ENCODE data around the gene SLC25A41. TPM values are rescaled to one million over a fixed set of nuclear protein-coding genes. Genes with fewer than 3 reads are reported as not detected.
A peak's percentile ranks its signal among the peaks of the same experiment; 100 is the strongest.

SLC25A41 gene
- total and polyA plus RNA-seq, 2 of the 13 experiments (the other 11 are each of a cell fraction or from before 2014, with no cell fraction given): 0.33 to 0.95 TPM

DNA sequence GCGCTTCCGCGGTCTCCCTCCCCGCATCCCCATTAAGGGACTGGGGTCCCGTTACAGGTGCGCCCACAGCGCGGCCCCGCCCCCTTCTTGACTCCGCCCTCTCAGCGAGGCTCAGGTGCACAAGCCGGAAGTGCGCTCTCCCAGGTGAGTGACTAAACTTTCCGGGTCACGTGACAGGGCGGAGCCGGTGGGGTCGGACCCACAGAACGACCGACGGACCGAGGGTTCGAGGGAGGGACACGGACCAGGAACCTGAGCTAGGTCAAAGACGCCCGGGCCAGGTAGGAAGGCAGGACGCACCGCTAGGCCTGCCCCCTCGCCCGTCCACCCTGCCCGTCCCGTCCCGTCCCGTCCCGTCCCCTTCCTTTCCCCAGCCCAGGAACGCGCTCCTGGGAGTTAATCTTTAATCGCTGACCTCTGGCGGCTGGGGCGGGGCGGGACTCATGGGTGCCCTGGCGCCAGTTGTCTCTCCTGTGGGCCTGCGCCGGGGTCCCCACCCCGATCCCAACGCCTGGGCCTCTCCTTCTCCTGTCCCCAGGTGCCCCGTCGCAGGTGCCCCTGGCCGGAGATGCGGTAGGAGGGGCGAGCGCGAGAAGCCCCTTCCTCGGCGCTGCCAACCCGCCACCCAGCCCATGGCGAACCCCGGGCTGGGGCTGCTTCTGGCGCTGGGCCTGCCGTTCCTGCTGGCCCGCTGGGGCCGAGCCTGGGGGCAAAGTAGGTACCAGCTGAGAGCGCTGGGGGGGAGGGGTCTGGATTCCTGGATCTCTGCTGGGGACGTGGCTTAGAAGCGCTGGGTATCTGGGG lies 30.7 kb upstream of the SLC25A41 start, which contains the start of gene CRB3 (continued):
- TF ChIP-seq ZNF263 (CRISPR knock-in tag; IDR thresholded peaks at IDR 0.05): no peak
- peak; percentile 67 for TF ChIP-seq RXRA (CRISPR knock-in tag; IDR thresholded peaks at IDR 0.05)
- TF ChIP-seq, protein P1, sequence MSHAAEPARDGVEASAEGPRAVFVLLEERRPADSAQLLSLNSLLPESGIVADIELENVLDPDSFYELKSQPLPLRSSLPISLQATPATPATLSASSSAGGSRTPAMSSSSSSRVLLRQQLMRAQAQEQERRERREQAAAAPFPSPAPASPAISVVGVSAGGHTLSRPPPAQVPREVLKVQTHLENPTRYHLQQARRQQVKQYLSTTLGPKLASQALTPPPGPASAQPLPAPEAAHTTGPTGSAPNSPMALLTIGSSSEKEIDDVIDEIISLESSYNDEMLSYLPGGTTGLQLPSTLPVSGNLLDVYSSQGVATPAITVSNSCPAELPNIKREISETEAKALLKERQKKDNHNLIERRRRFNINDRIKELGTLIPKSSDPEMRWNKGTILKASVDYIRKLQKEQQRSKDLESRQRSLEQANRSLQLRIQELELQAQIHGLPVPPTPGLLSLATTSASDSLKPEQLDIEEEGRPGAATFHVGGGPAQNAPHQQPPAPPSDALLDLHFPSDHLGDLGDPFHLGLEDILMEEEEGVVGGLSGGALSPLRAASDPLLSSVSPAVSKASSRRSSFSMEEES (CRISPR knock-in tag; IDR thresholded peaks at IDR 0.05): peak; percentile 60; the same call in 1 of the 2 replicates
- TF ChIP-seq ZNF562 (CRISPR knock-in tag; IDR thresholded peaks at IDR 0.05; ENCODE audit: borderline replicate concordance): no peak
- TF ChIP-seq ARHGAP35 (CRISPR knock-in tag; IDR thresholded peaks at IDR 0.05; ENCODE audit: borderline replicate concordance): no peak; the same call in 1 of the 2 replicates
- no peak for TF ChIP-seq ZMAT3 (CRISPR knock-in tag; conservative IDR thresholded peaks at IDR 0.05)
- TF ChIP-seq, protein P2, sequence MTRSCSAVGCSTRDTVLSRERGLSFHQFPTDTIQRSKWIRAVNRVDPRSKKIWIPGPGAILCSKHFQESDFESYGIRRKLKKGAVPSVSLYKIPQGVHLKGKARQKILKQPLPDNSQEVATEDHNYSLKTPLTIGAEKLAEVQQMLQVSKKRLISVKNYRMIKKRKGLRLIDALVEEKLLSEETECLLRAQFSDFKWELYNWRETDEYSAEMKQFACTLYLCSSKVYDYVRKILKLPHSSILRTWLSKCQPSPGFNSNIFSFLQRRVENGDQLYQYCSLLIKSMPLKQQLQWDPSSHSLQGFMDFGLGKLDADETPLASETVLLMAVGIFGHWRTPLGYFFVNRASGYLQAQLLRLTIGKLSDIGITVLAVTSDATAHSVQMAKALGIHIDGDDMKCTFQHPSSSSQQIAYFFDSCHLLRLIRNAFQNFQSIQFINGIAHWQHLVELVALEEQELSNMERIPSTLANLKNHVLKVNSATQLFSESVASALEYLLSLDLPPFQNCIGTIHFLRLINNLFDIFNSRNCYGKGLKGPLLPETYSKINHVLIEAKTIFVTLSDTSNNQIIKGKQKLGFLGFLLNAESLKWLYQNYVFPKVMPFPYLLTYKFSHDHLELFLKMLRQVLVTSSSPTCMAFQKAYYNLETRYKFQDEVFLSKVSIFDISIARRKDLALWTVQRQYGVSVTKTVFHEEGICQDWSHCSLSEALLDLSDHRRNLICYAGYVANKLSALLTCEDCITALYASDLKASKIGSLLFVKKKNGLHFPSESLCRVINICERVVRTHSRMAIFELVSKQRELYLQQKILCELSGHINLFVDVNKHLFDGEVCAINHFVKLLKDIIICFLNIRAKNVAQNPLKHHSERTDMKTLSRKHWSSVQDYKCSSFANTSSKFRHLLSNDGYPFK (CRISPR knock-in tag; IDR thresholded peaks at IDR 0.05; ENCODE audit: borderline replicate concordance): peak; percentile 68
- TF ChIP-seq, protein P3, sequence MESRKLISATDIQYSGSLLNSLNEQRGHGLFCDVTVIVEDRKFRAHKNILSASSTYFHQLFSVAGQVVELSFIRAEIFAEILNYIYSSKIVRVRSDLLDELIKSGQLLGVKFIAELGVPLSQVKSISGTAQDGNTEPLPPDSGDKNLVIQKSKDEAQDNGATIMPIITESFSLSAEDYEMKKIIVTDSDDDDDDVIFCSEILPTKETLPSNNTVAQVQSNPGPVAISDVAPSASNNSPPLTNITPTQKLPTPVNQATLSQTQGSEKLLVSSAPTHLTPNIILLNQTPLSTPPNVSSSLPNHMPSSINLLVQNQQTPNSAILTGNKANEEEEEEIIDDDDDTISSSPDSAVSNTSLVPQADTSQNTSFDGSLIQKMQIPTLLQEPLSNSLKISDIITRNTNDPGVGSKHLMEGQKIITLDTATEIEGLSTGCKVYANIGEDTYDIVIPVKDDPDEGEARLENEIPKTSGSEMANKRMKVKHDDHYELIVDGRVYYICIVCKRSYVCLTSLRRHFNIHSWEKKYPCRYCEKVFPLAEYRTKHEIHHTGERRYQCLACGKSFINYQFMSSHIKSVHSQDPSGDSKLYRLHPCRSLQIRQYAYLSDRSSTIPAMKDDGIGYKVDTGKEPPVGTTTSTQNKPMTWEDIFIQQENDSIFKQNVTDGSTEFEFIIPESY (CRISPR knock-in tag; IDR thresholded peaks at IDR 0.05): no peak
- TF ChIP-seq ZBTB42 (CRISPR knock-in tag; IDR thresholded peaks at IDR 0.05): peak; percentile 43; the same call in 1 of the 2 replicates
- TF ChIP-seq ADNP (CRISPR knock-in tag; IDR thresholded peaks at IDR 0.05): no peak
- TF ChIP-seq RFXAP (CRISPR knock-in tag; IDR thresholded peaks at IDR 0.05; ENCODE audit: borderline replicate concordance): no peak
- TF ChIP-seq, protein P4, sequence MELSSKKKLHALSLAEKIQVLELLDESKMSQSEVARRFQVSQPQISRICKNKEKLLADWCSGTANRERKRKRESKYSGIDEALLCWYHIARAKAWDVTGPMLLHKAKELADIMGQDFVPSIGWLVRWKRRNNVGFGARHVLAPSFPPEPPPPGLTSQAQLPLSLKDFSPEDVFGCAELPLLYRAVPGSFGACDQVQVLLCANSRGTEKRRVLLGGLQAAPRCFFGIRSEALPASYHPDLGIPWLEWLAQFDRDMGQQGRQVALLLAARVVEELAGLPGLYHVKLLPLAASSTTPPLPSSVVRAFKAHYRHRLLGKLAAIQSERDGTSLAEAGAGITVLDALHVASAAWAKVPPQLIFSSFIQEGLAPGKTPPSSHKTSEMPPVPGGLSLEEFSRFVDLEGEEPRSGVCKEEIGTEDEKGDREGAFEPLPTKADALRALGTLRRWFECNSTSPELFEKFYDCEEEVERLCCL (CRISPR knock-in tag; IDR thresholded peaks at IDR 0.05; ENCODE audit: borderline replicate concordance): 0 out of 2 replicates have a peak, but pooled peaks have one; percentile 58
- no peak for TF ChIP-seq MBD4 (IDR thresholded peaks at IDR 0.05; ENCODE audit: borderline replicate concordance, low read length)
- no peak for TF ChIP-seq ZNF672 (CRISPR knock-in tag; IDR thresholded peaks at IDR 0.05)
- TF ChIP-seq NCOA2 (CRISPR knock-in tag; IDR thresholded peaks at IDR 0.05): no peak
- TF ChIP-seq, protein P5, sequence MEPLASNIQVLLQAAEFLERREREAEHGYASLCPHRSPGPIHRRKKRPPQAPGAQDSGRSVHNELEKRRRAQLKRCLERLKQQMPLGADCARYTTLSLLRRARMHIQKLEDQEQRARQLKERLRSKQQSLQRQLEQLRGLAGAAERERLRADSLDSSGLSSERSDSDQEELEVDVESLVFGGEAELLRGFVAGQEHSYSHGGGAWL (CRISPR knock-in tag; IDR thresholded peaks at IDR 0.05): no peak
- TF ChIP-seq, protein P6, sequence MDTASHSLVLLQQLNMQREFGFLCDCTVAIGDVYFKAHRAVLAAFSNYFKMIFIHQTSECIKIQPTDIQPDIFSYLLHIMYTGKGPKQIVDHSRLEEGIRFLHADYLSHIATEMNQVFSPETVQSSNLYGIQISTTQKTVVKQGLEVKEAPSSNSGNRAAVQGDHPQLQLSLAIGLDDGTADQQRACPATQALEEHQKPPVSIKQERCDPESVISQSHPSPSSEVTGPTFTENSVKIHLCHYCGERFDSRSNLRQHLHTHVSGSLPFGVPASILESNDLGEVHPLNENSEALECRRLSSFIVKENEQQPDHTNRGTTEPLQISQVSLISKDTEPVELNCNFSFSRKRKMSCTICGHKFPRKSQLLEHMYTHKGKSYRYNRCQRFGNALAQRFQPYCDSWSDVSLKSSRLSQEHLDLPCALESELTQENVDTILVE (CRISPR knock-in tag; IDR thresholded peaks at IDR 0.05): no peak
- TF ChIP-seq, protein P7, sequence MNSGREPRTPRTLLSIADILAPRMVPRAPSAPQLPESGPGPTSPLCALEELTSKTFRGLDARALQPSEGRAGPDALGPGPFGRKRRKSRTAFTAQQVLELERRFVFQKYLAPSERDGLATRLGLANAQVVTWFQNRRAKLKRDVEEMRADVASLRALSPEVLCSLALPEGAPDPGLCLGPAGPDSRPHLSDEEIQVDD (CRISPR knock-in tag; IDR thresholded peaks at IDR 0.05; ENCODE audit: borderline replicate concordance): peak; percentile 19; the same call in 1 of the 2 replicates
- TF ChIP-seq ZNF850 (CRISPR knock-in tag; conservative IDR thresholded peaks at IDR 0.05): no peak

Data from HepG2 (cell line).